Ovary (tissue), 9 donors: ENCODE results near the gene HPCAL4. TPM values are rescaled to one million over a fixed set of nuclear protein-coding genes. Genes with fewer than 3 reads are reported as not detected.

ENCODE experiments used
- DNase-seq, 5 donors: peaks; one replicate each; pipeline ENCODE4 v3.0.0-alpha.2; 2019 to 2020
- H3K27ac ChIP-seq, 2 donors: fragments of 200-600 bp; one replicate each; pipeline versions ENCODE4 v1.5.1 to v1.8.0; 2019 to 2022
- H3K27me3 ChIP-seq: fragments of 200-600 bp; one replicate; pipeline ENCODE4 v1.8.0; 2022
- H3K36me3 ChIP-seq: fragments of 200-600 bp; sonication (generic); one replicate; pipeline ENCODE4 v1.5.1; 2019
- H3K4me1 ChIP-seq: one replicate; pipeline ENCODE4 v1.8.1; 2013; ENCODE audit warnings: mild to moderate bottlenecking, moderate library complexity; ENCODE audit not compliant: insufficient read depth
- H3K4me3 ChIP-seq: fragments of 200-600 bp; sonication (generic); one replicate; pipeline ENCODE4 v1.5.1; 2017
- H3K9me3 ChIP-seq, 2 donors: fragments of 200-600 bp in 1 of 2; sonication (generic) in 1 of 2; one replicate each; pipeline versions ENCODE4 v1.5.1 to v1.8.1; 2013 to 2019; ENCODE audit warnings: mild to moderate bottlenecking in 1 of 2, moderate library complexity in 1 of 2
- CTCF ChIP-seq, 3 donors: fragments of 450-650 bp in 2 of 3; fragments of 200-600 bp in 1 of 3; IDR thresholded peaks; one replicate each; pipeline versions ENCODE4 v1.5.1 to v1.8.0; 2016 to 2022; ENCODE audit warnings: antibody characterized with exemption in 3 of 3, mild to moderate bottlenecking in 1 of 3
- EP300 ChIP-seq: sonication (generic); formaldehyde crosslinking; IDR thresholded peaks from one replicate; pipeline ENCODE4 v1.6.1; 2017; ENCODE audit warnings: antibody characterized with exemption
- POLR2A ChIP-seq: fragments of 450-650 bp; IDR thresholded peaks from one replicate; pipeline ENCODE4 v1.6.1; 2017; ENCODE audit warnings: antibody characterized with exemption, mild to moderate bottlenecking, moderate library complexity
- WGBS, 3 donors: extraction: QIAGEN DNeasy Blood & Tissue Kit in 1 of 3; methylation state at CpG; one replicate each; pipeline versions ENCODE4 v1.1.5 to v1.1.7; 2013 to 2017; 5-methylcytosine and 5-hydroxymethylcytosine counted together
- intact Hi-C, 4 donors: fragments of 100-400 bp; cut with DNase I; formaldehyde crosslinking; loops; one replicate each; pipeline versions ENCODE4 v1.11.0 to v1.15.1; 2022 to 2023
- polyA plus RNA-seq, 2 donors: library from polyadenylated mRNA; stranded (reverse); fragments of 200-250 nt in 1 of 2; fragments of 350-450 nt in 1 of 2; fragmentation: Illumina TruSeq in 1 of 2; extraction: RNeasy Lipid Tissue Mini Kit (QIAGEN cat#74804) in 1 of 2; gene quantifications; one replicate each; pipeline ENCODE4 v1.2.3, GENCODE V29; 2013 to 2014
- total RNA-seq, 7 donors: library from RNA; depleted of rRNA in 2 of 7; stranded (reverse); fragments of >200 nt in 2 of 7; fragmentation: NEBNext Ultra II Directional in 3 of 7; extraction: Animal tissue kit (Norgen Biotek cat#: 25700) in 3 of 7; gene quantifications; one replicate each; pipeline versions ENCODE4 v1.1.0 to v1.2.4, GENCODE V29; 2016 to 2023
- donor health status: DM: no; HTN: no; CAD: no; lungs with moderate emphysema.
- donor health status: DM: no; HTN: no; CAD: no.
- donor health status: Bipolar disorder and iron deficiency.
- donor health status: DM: yes; HTN: yes; CAD: no.
- donor health status: DM: no; HTN: no; CAD: no.
- donor health status: DM: yes; HTN: yes; CAD: no.

Gene HPCAL4
- total and polyA plus RNA-seq, 9 donors, result 0.88 to 11.1 (median 3.1) TPM

- H3K4me1 ChIP-seq, result no peaks in the 10 kb centered on the region
- H3K36me3 ChIP-seq, result no peaks in the 10 kb centered on the region
- no peak for TF ChIP-seq POLR2A
- no peak for TF ChIP-seq CTCF (IDR thresholded peaks at IDR 0.05)
- TF ChIP-seq EP300, result no peak
- H3K9me3 ChIP-seq, result no peaks in the 10 kb centered on the region
- intact Hi-C loops, result loop anchor here in 2 of 4 donors (10.0 kb wide), 2 partner anchors 53 to 113 kb away; no protein-coding TSS in a partner anchor
- DNase-seq, result no peak
- no peak overlapping the region for H3K4me3 ChIP-seq
- 76 to 78% (median 78%) methylated on average over 6 of the region's 6 CpGs for WGBS, 3 donors
- no peaks in the 10 kb centered on the region for H3K27me3 ChIP-seq
- H3K27ac ChIP-seq, result no peak overlapping the region
Measured at GRCh38 chr1:39717809-39718208, 26.6 kb upstream of the HPCAL4 start.

GRCh38 chr1:39713557-39713956, 22.3 kb upstream of the HPCAL4 start:
- Histone ChIP-seq H3K4me3 (no peak overlapping the region), H3K27ac (no peak overlapping the region), H3K36me3 (no peaks in the 10 kb centered on the region), H3K4me1 (no peaks in the 10 kb centered on the region), H3K27me3 (no peaks in the 10 kb centered on the region), H3K9me3 (no peaks in the 10 kb centered on the region)
- 95 to 98% (median 96%) methylated on average over 5 of the region's 5 CpGs for WGBS, 3 donors
- no peak for DNase-seq
- no peak for TF ChIP-seq CTCF (IDR thresholded peaks at IDR 0.05)
- no peak for TF ChIP-seq EP300
- TF ChIP-seq POLR2A, result no peak
- intact Hi-C loops, result loop anchor here in 2 of 4 donors (10.0 kb wide), 2 partner anchors 49 to 109 kb away; no protein-coding TSS in a partner anchor

- no peak for TF ChIP-seq EP300
- TF ChIP-seq POLR2A, result no peak
- TF ChIP-seq CTCF (IDR thresholded peaks at IDR 0.05), result no peak
- DNase-seq, result no peak
- intact Hi-C loops, result loop anchor here in 2 of 4 donors (10.0 kb wide), 2 partner anchors 47 to 107 kb away; no protein-coding TSS in a partner anchor
- Histone ChIP-seq H3K36me3 (no peaks in the 10 kb centered on the region), H3K4me3 (no peak overlapping the region), H3K9me3 (no peaks in the 10 kb centered on the region), H3K27ac (no peak overlapping the region), H3K27me3 (no peaks in the 10 kb centered on the region), H3K4me1 (no peaks in the 10 kb centered on the region)
- 73 to 76% (median 74%) methylated on average over 6 of the region's 6 CpGs for WGBS, 3 donors
Measured at GRCh38 chr1:39711966-39712340, 20.7 kb upstream of the HPCAL4 start.

GRCh38 chr1:39711104-39711965, 20.1 kb upstream of the HPCAL4 start:
- H3K36me3 ChIP-seq, result no peaks in the 10 kb centered on the region
- no peak overlapping the region for H3K4me3 ChIP-seq
- 74 to 81% (median 76%) methylated on average over 12 of the region's 12 CpGs for WGBS, 3 donors
- H3K27ac ChIP-seq, result no peak overlapping the region
- DNase-seq, result no peak
- H3K9me3 ChIP-seq, result no peaks in the 10 kb centered on the region
- no peaks in the 10 kb centered on the region for H3K27me3 ChIP-seq
- no peak for TF ChIP-seq EP300
- TF ChIP-seq POLR2A, result no peak
- TF ChIP-seq CTCF (IDR thresholded peaks at IDR 0.05), result no peak
- intact Hi-C loops, result loop anchor here in 2 of 4 donors (10.0 kb wide), 2 partner anchors 47 to 107 kb away; no protein-coding TSS in a partner anchor
- H3K4me1 ChIP-seq, result no peaks in the 10 kb centered on the region
